ENCODE results near the gene CHRNA10.
A peak's percentile ranks its signal among the peaks of the same experiment; 100 is the strongest.

The CHRNA10 gene

DNA sequence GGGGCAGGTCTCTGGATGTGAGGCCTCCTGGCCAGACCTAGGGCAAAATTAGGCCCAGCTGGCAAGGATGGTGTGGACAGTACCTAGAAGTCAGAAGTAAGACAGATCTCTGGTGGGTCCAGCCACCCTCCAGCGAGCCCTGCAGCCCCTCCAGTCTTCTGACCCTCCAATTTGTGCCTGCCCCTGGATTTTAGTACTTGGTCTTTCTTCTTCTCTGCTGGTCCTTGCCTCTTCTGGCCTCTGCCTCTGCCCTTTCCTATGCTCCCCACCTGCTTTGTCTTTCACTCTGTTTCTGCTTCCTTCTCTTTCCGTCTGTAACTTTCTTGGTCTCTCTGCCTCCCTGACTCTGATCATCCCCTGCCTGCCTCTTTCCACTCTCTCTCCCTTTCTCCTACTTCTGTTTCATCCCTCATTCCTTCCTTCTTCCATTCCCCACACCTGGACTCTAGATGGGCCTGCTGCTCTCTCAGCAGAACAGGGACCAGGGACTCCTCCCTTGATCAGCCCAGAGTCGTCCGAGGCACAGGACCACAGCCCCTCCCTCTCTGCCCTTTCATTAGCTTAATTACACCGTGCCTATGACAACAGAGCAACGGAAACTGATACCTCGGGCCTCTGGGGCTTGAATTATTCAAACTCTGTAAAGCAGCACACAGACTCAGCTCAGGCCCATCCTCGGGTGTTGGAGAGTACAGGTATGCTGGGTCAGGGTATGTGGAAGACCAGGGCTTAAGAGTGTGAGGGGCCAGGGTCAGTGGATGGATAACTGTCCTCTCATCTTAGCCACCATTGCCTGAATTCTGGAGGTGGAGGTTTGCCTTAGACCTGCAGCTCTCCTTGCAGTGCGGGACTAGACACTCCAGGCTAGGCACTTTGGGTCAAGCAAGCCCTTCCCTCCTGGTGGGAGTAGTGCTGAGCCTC is at the start of gene CHRNA10:
CHRNA10 (minus strand) TSS at position 51 of the 921 bp plus-strand sequence. CDS start 72 bp downstream, outside the sequence.
- DNase-seq (ENCODE audit: low spot score), result peak; percentile 6

GRCh38 chr11:3712274-3712673 is 41.1 kb upstream of the CHRNA10 start:
- DNase-seq (ENCODE audit: low spot score), result no peak

- no peak for DNase-seq (ENCODE audit: low spot score)
These were observed 39.5 kb upstream of the CHRNA10 start for GRCh38 chr11:3710485-3711259.

DNA sequence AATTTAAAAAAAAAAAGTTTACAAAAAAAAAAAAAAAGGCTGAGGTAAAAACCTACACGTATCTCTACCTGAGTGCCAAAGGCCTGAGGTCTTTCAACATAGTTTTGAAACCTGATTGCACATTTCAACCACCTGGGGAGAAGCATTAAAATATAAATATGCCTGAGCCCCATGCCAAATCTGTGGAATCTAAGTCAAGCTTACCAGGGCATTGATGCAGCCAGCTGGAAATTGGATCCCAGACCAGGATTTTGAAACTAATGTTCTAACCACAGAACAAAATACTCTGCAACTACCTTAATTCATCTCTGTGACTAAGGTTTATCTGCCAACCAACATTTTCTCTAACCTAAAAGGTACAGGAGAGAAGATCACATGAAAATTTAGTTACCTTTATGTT is 38.8 kb upstream of the CHRNA10 start:
- DNase-seq (ENCODE audit: low spot score), result peak; percentile 30

GRCh38 chr11:3707176-3707575 is 36.0 kb upstream of the CHRNA10 start:
- no peak for DNase-seq (ENCODE audit: low spot score)

GRCh38 chr11:3703383-3703782 is 32.2 kb upstream of the CHRNA10 start:
- no peak for DNase-seq (ENCODE audit: low spot score)

DNA sequence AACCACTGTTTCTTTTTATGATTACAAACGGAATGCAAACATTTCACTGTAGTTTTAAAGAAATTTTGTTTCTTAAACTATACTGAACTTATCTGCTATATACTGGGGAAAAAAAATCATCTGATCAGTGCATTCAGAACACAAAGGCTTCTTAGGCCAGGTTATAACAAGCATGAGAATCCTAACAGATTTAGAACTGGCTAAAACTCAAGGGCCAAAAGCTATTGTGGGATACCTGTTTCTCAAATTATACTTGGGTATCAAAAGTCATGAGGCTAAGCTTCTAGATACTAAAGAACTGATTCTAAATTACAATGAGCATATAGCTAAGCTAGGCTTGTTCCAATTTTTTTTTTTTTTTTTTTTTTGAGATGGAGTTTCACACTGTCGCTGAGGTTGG is 29.7 kb upstream of the CHRNA10 start:
- no peak for DNase-seq (ENCODE audit: low spot score)

DNA sequence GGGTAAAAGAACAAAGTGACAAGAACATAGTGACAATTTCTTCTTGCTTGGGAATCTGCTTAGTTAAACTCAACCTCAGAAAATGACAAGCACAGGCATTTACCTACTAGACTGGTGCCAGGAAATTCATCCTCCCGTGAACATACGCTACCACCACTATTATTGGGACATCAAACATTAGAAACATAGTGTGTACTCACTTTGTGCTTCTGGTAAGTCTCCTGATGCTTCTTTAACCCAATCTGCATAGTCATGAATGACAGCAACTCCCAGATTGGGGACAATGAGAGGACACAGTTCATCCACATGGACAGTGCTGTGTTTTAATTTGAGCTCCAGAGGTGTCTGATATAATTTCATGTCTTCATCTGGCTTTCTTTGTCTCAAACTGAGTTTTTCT is 29.2 kb upstream of the CHRNA10 start:
- DNase-seq (ENCODE audit: low spot score), result no peak

GRCh38 chr11:3686751-3687150 is 15.6 kb upstream of the CHRNA10 start:
- DNase-seq (ENCODE audit: low spot score), result no peak

- DNase-seq (ENCODE audit: low spot score), result no peak
These were observed 14.7 kb upstream of the CHRNA10 start for GRCh38 chr11:3685923-3686322.

- peak; percentile 10 for DNase-seq (ENCODE audit: low spot score)
These were observed 13.6 kb upstream of the CHRNA10 start for GRCh38 chr11:3684819-3685172.

DNA sequence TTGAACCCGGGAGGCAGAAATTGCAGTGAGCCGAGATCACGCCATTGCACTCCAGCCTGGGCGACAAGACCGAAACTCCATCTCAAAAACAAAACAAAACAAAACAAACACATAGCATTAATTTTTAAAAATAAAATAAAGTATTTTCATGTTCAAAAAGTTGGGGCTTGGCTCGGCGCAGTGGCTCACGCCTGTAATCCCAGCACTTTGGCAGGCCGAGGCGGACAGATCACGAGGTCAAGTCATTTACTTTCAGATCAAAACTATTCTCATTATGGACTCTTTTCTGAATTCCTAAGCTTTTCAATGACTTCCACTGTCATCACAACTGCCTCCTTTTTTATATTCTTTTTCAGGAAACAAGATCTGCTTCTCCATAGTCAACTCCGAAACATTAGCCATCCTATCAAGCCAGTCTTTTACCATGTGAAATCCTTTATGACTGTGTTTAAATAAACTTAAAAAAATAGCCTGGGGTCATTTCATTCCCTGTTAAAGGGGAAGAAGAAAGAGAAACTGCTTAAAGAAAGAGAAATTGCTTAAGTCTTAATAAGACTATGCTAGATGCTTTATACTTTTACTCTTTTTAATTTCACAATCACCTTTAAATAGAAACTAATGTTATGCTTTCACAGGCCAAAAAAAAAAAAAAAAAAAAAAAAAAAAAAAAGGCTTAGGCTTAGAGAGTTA is 13.1 kb upstream of the CHRNA10 start:
- no peak for DNase-seq (ENCODE audit: low spot score)

- DNase-seq (ENCODE audit: low spot score), result no peak
These were observed 11.9 kb upstream of the CHRNA10 start for GRCh38 chr11:3683039-3683438.

DNA sequence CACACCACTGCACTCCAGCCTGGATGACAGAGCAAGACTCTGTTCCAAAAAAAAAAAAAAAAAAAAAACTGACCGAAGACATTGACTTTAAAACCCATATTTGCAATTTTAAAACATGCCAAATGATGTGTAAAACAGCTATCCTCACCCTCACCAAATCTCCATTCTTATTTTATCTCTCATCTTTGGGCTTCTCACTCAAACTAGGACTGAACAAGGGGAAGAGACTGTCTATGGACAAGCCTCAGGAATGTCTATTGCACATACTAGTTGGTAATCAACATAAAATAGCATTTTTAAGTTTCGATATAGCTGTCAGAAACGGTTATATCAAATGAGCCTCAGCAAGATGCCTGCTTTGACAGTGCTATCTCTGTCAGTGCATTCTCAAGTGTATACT is 7.9 kb upstream of the CHRNA10 start:
- no peak for DNase-seq (ENCODE audit: low spot score)

- peak; percentile 6 for DNase-seq (ENCODE audit: low spot score)
These were observed 4.8 kb upstream of the CHRNA10 start for GRCh38 chr11:3675971-3676370.

- DNase-seq (ENCODE audit: low spot score), result peak; percentile 7
These were observed 3.0 kb upstream of the CHRNA10 start for GRCh38 chr11:3674189-3674588.

DNA sequence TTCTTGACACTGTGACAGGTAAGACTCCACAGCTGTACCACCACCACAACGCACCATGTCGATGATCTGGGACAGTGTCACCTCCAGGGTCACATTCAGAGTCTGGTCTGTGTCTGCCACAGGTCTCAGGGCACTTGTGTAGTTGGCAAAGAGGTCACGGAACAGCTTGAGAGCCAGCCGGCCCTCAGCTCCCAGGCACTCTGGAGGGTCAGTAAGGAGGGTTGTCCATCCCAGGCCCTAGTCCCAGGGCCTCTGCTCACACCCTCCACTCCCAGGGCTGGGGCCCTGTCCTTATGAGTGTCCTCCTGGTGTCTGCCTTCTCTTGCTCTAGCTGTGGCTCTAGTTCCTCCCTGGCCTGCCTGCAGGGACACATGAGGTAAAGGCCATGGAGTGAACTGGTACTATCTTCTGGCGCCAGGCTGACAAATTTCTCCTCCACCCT is 1.4 kb downstream of the CHRNA10 start:
- DNase-seq (ENCODE audit: low spot score), result peak; percentile 8

DNA sequence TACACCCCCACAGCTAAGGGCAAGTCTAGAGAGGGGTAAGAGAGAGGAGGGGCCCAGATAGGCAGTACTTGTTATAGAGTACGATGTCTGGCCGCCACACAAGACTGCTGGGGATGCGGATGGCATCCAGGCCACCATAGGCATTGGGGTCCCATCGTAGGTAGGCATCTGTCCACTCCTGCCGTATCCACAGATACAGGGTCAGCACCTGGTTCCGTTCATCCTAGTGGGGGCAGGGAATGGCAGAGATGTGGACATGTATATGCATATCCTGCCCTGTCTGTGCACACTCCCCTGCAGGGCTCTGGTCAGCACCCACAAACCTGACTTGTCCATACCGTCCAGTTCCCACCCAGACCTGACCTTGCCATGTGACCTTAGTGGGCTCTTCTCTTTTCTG is 2.1 kb downstream of the CHRNA10 start:
- no peak for DNase-seq (ENCODE audit: low spot score)

DNA sequence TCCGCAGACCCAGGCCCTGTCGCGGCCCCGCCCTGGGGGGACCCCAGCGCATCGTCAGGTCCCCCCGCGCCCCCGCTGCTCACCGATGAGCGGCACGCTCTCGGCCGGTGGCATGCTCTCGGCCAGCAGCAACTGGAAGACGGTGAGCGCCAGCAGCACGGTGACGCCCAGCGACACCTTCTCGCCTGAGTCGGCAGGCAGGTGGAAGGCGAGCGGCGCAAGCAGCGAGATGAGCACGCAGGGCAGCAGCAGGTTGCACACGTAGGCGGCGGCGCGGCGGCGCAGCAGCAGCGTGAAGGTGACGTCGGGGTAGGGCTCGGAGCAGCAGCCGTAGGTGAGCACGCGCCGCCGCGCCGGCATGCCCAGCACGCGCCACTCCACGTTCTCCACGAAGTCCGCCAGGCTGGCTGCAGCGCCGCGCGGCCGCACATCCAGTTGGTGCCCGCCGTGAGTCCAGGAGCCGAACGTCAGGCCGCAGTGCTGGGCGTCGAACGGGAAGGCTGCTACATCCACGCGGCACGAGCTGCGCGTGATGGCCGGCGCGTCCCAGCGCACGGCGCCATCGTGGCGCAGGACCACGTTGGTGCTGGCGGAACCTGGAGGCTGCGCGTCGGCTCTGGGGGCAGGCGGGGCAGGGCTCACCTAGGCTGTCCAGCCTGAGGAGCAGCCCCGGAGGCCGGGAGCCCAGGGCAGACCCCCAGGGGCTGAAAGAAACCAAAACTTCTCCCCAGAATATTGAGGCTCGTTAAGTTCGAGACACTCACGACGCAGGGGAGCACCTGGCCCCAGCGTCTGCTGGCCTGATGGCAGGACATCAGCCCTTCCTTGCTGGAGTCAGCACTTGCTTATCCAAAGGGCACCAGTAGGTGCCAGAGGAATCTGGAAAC is 3.8 kb downstream of the CHRNA10 start:
- DNase-seq (ENCODE audit: low spot score), result peak; percentile 5

DNA sequence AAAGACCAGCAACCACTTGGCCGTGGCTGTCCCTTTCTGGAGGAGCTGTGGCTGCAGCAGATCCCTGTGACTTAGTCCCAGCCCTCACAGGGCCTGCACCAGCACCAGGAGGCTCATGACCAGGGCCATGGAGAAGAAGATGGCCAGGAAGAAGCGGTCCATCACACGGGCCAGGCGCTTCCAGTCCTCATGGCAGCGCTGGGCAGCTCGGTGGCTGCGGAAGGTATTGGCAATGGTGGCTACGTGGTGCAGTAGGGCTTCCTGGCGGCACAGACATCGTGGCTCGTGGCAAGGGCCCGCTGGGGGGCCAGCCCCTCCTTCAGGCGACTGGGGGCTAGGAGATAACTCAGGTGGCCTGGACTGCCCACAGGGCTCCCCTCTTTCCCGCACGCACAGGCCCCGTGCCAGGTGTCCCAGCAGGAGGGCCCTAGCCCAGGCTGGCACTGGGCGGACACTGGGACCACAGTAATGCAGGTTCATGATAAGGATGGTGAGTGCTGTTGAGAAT is 5.1 kb downstream of the CHRNA10 start:
- DNase-seq (ENCODE audit: low spot score), result no peak

GRCh38 chr11:3665336-3666022 is 5.7 kb downstream of the CHRNA10 start:
- DNase-seq (ENCODE audit: low spot score), result no peak

Measured in AG20443 (cell line).